ENCODE results near the gene MLANA.

MLANA gene

GRCh38 chr9:5899292-5899691 lies 8.6 kb downstream of the MLANA start:
- DNase-seq (ENCODE audit: low read depth in 1 of 2, low spot score in 1 of 2) = no peak

DNA sequence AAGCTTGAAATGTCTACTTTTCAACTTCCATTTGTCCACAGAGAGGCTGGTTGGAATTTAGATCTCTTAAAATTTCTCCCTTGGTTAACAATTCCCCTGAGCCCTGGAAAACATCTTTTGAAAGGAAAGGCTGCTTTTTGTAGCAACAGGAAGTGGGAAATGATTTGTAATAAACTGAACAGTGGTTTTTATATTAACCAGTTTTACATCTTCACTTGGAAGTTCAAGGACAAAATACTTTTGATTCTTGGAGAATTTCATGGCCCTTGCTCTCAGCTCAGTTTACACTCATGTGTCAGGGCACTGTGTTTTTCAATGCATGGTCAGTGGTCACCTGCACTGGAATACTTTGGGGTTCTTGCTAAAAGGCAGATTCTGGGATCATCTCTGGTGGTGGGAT lies 9.9 kb downstream of the MLANA start:
- DNase-seq (ENCODE audit: low read depth in 1 of 2, low spot score in 1 of 2) = no peak

DNA sequence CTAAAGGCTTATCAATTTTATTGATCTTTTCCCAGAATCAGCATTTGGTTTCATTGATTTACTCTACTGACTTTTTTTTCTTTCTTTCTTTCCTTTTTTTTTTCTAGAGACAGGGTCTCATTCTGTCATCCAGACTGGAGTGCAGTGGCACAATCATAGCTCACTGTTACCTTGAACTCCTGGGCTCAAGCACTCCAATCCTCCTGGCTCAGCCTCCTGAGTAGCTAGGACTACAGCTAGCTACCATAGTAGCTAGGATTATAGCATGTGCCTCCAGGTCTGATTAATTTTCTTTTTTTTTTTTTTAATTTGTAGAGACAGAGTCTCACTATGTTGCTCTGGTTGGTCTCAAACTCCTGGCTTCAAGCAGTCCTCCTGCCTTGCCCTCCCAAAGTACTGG lies 11.7 kb downstream of the MLANA start:
- no peak for DNase-seq (ENCODE audit: low read depth in 1 of 2, low spot score in 1 of 2)

DNA sequence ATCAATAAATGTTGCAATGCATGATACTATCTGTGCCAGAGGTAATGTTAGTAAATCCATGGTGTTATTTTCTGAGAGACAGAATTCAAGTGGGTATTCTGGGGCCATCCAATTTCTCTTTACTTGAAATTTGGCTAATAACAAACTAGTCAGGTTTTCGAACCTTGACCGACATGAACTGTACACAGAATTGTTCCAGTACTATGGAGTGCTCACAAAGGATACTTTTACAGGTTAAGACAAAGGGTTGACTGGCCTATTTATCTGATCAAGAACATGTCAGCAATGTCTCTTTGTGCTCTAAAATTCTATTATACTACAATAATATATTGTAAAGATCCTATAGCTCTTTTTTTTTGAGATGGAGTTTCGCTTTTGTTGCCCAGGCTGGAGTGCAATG lies 18.2 kb downstream of the MLANA start:
- DNase-seq (ENCODE audit: low read depth in 1 of 2, low spot score in 1 of 2) = no peak

GRCh38 chr9:5909976-5910375 lies 19.3 kb downstream of the MLANA start:
- no peak for DNase-seq (ENCODE audit: low read depth in 1 of 2, low spot score in 1 of 2)

DNA sequence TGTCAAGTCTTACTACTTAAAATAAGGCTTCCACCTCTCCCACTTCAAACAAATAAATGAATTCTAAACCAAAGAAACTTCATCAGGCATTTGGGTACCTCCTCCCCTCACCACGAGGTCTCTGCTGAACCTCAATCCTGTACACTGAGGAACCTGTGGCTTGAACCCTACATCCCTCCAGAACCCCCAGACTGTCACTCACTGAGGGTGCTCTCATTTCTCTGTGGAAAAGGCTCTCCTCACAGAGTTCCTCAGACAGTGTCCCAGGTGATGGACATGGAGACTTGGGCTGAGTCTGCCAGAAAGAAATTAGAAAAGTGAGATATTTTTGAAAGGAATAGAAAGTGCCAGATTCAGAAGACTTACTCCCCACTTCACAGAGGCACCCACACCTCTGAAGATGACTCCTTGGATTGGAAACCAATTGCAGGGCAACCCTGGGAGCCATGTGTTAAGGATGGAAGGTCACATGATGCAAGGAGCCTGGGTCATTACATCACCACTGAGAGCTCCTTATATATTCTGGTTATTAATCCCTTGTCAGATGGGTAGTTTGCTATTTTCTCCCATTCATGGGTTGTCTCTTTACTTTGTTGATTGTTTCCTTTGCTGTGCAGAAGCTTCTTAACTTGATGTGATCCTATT lies 19.8 kb downstream of the MLANA start:
- no peak for DNase-seq (ENCODE audit: low read depth in 1 of 2, low spot score in 1 of 2)

- DNase-seq (ENCODE audit: low read depth in 1 of 2, low spot score in 1 of 2) = no peak
These were observed 24.7 kb downstream of the MLANA start for GRCh38 chr9:5915438-5915837.

DNA sequence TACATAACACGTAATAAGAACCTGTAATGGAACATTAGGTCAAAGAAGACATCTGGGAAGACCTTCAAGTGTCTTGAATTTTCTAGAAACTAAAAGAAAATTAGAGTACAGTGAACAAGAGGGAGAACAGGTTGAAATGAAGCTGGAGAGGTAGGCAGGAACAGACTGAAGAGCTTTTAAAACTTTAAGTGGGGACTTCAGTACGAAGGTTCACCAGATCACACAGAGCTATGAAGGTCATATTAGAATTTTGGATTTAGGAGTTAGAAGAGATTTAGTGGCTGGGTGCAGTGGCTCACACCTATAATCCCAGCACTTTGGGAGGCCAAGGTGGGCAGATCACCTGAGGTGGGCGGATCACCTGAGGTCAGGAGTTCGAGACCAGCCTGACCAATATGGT lies 26.6 kb downstream of the MLANA start:
- no peak for DNase-seq (ENCODE audit: low read depth in 1 of 2, low spot score in 1 of 2)

GRCh38 chr9:5917888-5918287 lies 27.2 kb downstream of the MLANA start:
- DNase-seq (ENCODE audit: low read depth in 1 of 2, low spot score in 1 of 2) = no peak

GRCh38 chr9:5918460-5918859 lies 27.8 kb downstream of the MLANA start:
- DNase-seq (ENCODE audit: low read depth in 1 of 2, low spot score in 1 of 2) = no peak

GRCh38 chr9:5920860-5921328 lies 30.2 kb downstream of the MLANA start:
- no peak for DNase-seq (ENCODE audit: low read depth in 1 of 2, low spot score in 1 of 2)

- DNase-seq (ENCODE audit: low read depth in 1 of 2, low spot score in 1 of 2) = no peak
These were observed 31.5 kb downstream of the MLANA start for GRCh38 chr9:5922192-5922591.

DNA sequence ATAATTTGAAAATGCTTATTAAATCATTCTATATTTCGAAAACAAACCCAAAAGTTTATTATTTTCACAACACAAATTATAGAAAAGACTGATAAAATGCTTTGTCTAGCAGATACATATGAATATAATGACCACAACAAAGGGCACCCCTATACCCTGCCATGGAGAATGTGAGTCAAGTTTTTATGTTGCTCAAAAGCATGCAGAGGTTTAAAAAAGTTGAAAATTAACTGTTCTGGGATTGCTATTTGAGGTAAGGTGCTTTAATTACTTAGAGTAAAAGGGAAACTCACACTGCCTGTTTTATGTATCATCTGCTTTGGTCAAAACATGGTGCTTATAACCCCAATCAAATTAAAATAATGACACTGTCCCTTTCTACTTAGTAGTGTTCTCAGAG lies 41.0 kb downstream of the MLANA start:
- DNase-seq (ENCODE audit: low read depth in 1 of 2, low spot score in 1 of 2) = no peak

DNA sequence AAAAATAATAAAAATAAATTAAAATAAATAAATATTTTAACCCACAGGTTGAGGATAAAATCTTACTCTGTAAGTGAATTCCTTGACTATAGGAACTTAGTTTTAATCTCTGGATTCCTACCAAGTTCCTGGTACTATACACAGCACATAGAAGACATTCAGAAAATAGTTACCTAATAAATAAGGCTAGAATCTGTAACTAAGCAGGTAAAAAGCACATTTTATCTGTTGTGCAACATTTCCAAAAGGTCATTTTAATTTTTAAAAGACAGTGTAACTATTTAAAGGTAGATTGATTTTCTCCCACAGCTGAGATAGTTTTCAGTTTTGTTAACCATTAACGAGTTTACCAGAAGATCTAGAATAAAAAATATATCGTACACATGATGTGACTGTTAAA lies 47.8 kb downstream of the MLANA start:
- no peak for DNase-seq (ENCODE audit: low read depth in 1 of 2, low spot score in 1 of 2)

DNA sequence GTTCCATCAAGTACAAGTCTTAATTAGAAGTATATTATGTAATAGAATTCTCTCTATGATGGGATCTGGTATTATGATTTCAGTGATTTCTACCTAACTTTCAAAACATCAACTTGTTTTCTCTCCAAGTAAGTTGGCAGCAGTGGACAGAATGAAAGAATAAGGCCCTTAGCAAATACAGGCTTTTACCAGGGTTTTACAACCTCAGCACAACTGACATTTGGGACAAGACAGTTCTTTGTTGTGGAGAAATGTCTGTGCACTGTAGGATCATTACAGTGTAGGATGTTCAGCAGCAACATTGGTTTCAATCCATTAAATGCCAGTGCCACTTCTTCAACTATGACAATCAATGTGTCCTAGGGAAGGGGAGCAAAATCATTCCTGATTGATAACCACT lies 48.8 kb downstream of the MLANA start:
- DNase-seq (ENCODE audit: low read depth in 1 of 2, low spot score in 1 of 2) = no peak

DNA sequence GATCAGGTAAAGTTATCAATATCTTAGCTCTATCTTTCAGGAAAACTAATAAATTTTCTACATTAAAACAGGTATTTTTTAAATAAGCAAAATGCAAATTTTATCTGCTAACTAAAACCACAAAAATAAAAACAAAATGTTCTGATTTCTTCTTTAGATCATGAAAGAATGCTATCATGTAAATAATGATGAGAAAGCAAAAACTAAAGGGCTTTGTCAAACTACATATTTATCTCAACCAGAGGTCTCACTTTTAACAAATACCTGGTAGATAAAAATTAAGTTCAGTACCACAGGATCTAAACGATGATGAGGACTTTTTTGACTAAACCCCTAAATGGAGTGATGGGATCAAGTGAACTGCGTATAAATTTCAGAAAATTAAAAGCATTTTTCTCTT lies 50.5 kb downstream of the MLANA start:
- DNase-seq (ENCODE audit: low read depth in 1 of 2, low spot score in 1 of 2) = no peak

GRCh38 chr9:5945112-5945511 lies 54.4 kb downstream of the MLANA start:
- no peak for DNase-seq (ENCODE audit: low read depth in 1 of 2, low spot score in 1 of 2)

- no peak for DNase-seq (ENCODE audit: low read depth in 1 of 2, low spot score in 1 of 2)
These were observed 57.2 kb downstream of the MLANA start for GRCh38 chr9:5947912-5948311.

DNA sequence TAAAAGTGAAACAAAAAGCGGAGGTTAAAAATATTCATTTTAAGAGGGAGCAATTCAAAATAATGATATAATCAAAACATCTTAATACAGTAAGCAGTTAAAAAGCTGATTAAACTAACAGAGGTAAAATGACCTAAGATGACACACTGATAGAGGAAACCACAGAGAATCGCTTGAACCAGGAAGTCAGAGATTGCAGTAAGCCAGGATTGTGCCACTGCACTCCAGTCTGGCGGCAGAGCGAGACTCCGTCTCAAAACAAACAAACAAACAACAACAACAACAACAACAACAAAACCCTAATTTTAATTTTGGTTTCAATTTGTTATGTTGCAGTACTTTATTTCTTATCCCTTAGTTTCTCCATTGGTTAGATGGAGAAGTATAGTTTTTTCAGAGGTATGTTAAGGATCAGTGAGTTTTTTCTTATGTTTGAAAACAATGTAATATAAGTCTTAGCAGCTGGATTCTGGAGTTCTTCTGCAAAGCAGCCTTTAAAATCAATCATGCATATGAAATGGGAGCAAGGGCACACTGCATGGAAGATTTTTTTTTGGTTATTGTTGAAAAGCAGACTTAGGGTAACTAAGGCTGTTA lies 58.5 kb downstream of the MLANA start:
- no peak for DNase-seq (ENCODE audit: low read depth in 1 of 2, low spot score in 1 of 2)

- no peak for DNase-seq (ENCODE audit: low read depth in 1 of 2, low spot score in 1 of 2)
These were observed 59.6 kb downstream of the MLANA start for GRCh38 chr9:5950261-5950660.

GRCh38 chr9:5951686-5952211 lies 61.1 kb downstream of the MLANA start:
- DNase-seq (ENCODE audit: low read depth in 1 of 2, low spot score in 1 of 2) = no peak

GRCh38 chr9:5953743-5954707 lies 63.3 kb downstream of the MLANA start:
- no peak for DNase-seq (ENCODE audit: low read depth in 1 of 2, low spot score in 1 of 2)

All from activated CD4-positive, alpha-beta T cell treated with anti-CD3 and anti-CD28 coated beads, Interleukin-2, amount 50 U/mL, for 24 hours (primary cell).